HG03025 (cell line): ENCODE results near the gene CYBC1.

Experiments used
- ATAC-seq: cut with Tn5 transposase; IDR thresholded peaks from one replicate; pipeline ENCODE4 v1.9.1; 2021; ENCODE audit warnings: mild to moderate bottlenecking, moderate library complexity; ENCODE audit not compliant: unreplicated experiment, low FRiP score

The CYBC1 gene

DNA sequence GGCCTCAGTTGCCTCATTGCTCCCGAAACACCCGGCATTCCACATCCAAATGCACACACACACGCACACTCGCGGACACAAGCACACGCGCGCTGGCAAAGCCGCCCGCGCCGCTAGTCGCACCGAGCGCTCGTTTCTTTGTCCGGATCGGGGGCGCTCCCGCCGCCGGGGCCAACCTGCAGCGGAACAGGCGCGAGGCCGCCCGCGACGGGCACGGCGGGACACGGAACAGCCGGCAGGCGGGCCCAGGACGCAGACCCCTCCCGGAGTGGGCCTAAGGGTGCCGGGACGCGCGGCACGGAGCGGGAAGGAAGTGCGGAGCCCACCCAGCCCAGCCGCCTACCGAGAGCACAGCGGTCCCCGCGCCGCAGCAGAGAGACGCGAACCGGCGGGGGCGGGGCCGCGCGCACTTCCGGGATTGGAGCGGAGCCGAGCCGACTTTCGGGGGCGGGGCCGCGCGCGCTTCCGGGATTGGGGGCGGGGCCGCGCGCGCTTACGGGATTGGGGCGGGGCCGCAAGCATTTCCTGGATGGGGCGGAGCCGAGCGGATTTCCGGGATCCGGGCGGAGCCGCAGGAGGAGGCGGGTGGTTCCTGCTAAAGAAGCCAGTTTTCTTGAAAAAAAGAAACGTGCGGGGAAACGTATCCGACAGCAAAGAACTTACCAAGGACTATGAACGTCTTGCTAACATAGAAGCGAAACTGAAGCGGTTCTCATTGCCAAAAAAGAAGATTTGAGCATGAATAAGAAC, at the start of gene CYBC1:
CYBC1 (minus strand) TSS at position 396 of the 750 bp plus-strand sequence. CDS start 1,498 bp downstream, outside the sequence.
- ATAC-seq, result peak; percentile 67

DNA sequence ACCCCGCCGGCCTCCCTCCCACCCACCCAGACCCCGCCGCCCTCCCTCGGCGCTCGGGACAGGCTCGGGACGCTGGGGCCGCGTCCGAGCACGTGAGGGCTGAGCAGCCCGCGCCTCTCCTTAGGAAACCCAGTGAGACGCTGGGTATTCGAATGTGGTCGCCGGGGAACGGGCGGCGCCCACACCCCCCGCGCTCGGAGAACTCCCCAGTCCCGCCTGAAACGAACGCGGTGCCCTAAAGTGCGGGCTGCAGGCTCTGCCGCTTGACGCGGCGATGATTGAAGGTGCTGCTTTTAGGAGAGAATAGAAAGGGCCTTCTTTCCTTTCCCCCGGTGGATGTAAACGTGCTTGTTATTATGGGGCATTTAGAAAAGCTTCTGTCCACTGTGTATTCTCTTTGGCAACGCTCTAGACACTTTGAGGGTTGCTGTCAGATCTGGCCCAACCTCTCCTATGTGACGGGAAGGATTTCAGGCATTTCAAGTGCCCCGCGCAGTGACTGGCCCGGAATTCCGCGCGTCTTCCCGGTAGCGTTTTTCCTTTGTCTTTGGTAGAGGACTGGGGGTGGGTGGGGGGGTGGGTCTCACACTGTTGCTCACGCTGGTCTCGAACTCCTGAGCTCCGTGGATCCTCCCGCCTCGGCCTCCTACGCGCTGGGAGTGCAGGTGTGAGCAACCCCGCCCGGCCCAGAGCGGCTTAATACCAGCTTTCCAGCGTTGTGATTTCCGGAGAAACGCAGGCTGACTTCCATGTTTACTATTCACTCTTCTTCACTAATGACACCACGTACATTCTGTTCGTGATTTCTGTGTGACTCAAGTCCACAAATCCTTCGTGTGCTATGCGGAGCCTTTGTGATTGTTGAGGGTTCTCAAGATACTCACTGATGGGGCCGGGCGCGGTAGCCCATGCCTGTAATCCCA, 47.2 kb upstream of the CYBC1 start:
- ATAC-seq, result no peak

DNA sequence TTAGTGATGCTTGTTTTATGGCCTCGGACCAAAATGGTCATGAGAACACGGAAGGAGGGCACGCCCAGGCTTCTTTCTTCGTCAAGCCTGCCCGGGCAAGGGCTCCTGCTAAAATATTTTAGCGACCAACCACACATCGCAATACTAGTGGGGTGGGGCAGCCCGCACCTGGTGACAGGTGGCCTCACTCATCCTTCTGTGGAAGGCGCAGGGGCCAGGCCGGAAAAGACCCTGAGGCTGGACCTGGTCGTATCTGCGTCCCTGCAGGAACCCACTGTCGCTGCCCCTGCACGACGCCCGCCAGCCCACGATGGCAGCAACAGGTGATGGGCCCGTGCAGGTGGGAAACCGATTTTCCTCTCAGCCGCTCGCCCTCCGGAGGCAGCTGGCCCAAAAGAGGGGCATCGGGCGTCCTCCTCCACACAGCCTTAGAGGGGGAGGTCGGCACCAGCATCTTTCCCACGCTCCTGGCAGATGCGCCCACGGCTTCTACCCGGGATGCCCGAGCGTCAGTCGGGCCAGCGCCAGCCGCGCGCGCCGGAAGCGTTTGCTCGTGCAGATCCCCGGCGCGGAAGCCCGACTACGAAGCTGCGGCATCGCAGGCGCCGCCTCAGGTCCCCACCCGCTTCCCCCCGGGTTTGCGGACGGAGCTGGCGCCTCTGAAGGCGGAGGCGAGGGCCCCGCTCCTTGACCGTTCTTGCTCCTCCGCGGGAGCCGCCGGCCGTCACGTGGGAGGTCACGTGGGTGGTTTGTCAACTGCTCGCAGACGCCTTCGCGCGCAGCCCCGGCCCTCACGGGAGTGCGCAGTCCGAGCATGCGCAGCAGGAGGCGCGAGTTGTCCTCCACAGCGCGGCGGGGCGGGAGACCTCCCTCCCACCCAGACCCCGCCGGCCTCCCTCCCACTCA, 46.2 kb upstream of the CYBC1 start:
- ATAC-seq, result no peak

DNA sequence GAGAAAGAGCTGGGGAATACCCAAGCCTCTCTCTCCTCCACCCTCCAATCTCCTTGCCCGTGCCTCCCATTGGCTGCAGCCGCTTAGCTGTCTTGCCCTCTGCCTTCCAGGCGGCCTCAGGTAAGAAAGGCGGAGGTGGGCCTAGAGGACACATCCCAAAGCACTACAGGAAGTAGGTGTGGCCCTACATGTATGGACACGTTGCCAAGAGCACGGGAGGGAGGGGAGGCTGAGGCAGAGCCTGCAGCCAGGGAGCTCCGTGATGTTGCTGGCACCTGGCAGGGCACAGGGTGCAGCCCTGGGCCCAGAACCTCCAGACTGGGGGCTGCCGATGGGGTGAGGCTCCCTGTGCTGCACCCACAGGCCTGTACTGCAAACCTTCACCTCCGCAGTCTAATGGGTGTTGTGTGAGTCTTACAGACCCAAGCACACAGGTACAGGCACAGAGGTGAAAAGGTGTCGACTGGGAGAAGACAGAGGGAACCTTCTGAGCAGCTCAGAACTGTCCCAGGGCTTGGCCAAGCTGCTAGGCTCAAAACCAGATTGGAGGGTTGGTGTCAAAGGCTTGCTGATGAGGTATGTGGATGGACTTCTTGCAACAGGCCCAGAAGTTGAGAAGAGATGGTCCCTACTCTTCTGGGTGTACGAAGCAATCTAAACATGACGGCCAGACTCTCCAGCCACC, 45.4 kb upstream of the CYBC1 start:
- no peak for ATAC-seq

- no peak for ATAC-seq
These were observed 43.9 kb upstream of the CYBC1 start for GRCh38 chr17:82494236-82495055.

- no peak for ATAC-seq
These were observed 42.8 kb upstream of the CYBC1 start for GRCh38 chr17:82493226-82493781.

DNA sequence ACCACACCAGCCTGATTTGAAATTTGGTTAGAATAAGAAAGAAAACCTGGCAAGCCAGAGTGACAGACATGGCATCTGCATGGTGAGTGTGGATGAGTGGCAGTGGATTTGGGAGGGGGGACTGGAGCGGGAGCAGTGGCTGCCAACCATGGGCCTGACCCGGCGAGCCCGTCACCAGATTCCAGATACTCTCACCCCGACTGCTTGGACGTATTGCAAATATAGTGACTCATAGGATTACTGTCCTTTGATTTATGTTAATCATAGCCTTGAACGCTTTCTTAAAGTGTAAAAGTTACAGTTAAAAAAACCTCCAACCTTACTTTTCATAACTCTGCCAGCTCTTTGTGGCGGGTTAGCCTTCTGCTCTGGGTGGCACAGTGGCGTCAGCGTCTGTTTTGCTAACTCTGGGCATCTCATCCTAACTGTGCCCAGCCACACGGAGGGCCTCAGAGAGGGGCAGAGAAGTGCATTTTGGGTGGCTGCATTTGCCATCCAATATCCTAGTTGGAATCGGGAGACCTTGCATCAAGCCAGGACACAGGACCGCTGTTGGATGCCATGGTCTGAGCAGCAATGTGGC, 42.2 kb upstream of the CYBC1 start:
- no peak for ATAC-seq

- ATAC-seq, result no peak
These were observed 41.0 kb upstream of the CYBC1 start for GRCh38 chr17:82491533-82491932.

DNA sequence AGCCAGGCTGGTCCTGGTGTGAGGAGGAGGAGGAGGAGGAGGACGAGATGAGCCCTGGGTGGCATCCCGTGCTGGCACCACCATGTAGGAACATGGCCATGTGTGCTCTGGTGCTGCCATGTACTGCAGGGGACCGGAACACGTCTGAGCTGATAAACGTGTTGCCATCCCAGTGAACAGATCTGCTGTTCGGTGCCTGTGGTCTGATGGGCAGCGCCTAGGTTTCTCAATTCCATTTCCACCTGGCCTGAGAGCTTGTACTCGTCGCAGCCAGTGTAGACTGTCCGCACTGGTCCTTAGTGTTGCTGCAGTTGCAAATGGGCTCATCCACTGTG, 40.6 kb upstream of the CYBC1 start:
- no peak for ATAC-seq

DNA sequence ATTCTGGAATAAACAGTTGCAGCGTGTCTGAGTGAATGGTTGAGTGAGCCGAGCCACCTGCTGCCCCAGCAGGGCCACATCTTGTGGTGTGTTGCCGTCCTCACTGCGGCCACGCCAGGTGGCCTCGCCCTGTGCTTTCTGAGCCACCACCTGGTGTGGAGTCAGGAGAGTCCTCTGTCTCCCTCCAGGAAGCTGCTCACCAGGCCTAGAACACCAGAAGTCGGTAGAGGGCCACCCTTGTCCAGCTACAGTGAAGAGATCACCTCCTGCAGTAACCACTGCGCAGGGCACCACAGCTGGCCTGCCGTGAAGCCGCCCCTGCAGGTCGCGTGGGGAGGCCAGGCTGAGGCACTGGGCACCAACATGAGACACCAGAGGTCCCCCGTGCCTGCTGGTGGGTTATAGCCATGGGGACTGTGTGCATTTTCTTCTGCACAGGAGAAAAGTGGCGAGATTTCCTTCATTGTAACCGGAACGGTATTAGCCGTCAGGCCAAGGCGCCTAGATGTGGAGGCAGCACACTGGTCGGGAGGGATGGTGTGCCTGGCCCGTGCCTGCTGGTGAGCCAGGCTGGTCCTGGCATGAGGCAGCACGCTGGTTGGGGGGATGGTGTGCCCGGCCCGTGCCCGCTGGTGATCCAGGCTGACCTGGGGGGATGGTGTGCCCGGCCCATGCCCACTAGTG, 40.1 kb upstream of the CYBC1 start:
- no peak for ATAC-seq

DNA sequence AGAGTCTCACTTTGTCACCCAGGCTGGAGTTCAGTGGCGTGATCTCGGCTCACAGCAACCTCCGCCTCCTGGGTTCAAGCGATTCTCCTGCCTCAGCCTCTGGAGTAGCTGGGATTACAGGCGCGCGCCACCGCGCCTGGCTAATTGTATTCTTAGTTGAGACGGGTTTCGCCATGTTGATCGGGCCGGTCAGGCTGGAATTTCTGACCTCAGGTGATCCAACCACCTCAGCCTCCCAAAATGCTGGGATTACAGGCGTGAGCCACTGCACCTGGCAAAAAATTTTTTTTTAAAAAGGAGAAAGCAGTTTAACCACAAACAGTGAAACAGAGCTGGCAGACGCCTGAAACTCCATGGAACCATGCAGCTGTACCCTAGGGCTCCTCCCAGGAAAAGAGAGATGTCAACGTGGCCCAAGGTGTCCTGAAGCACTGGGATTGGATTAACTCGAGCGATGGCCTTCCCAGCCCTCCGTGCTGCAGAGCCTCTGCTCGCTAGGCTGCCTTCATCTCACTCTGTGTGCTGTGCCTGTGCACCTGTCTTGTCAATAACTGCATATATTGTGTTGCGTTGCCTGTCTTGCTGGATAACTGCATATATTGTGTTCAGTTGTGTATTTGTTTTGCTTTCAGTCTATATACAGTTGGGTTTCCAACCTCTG, 39.4 kb upstream of the CYBC1 start:
- ATAC-seq, result no peak

- ATAC-seq, result no peak
These were observed 38.6 kb upstream of the CYBC1 start for GRCh38 chr17:82489117-82489516.

DNA sequence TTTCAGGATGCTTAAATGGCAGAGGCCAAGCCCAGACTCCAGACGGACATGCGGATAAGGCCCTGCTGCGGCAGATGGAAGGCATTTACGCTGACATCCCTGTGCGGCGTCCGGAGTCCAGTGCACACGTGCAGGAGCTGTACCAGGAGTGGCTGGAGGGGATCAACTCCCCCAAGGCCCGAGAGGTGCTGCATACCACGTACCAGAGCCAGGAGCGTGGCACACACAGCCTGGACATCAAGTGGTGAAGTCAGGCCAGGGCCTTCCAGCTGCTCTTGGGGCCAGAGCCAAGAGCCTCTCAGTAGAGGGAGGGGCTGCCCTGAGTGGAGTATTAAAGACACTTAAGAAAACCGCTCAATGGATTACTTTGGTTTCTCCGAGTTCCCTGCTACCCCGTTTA, 37.4 kb upstream of the CYBC1 start:
- ATAC-seq, result no peak

GRCh38 chr17:82486231-82487094, 35.9 kb upstream of the CYBC1 start:
- ATAC-seq, result no peak

- ATAC-seq, result no peak
These were observed 33.3 kb upstream of the CYBC1 start for GRCh38 chr17:82483836-82484235.

GRCh38 chr17:82483204-82483660, 32.7 kb upstream of the CYBC1 start:
- ATAC-seq, result no peak

GRCh38 chr17:82480318-82480717, 29.8 kb upstream of the CYBC1 start:
- no peak for ATAC-seq
